GM23338 (cell line): ENCODE results near the gene LAMTOR1. TPM values are rescaled to one million over a fixed set of nuclear protein-coding genes. Genes with fewer than 3 reads are reported as not detected.

Experiments used
- ATAC-seq: fragments of 200-7000 bp; cut with Tn5 transposase; 3 replicates; pipeline ENCODE4 v1.9.1; 2020
- DNase-seq: peaks from one replicate; pipeline ENCODE4 v3.0.0-alpha.2; 2015; ENCODE audit warnings: low spot score
- H2AFZ ChIP-seq: fragments of 200-600 bp; sonication (generic); 2 replicates; pipeline ENCODE4 v1.8.0; 2016; ENCODE audit warnings: antibody characterized with exemption, mild to moderate bottlenecking, moderate library complexity
- H3F3A ChIP-seq: fragments of 200-600 bp; sonication (generic); replicated peaks from 2 replicates; pipeline ENCODE4 v1.8.0; 2017; ENCODE audit warnings: antibody characterized with exemption, mixed run types, low read depth
- H3K27ac ChIP-seq: fragments of 200-600 bp; sonication (generic); 2 replicates; pipeline ENCODE4 v1.6.1; 2016; ENCODE audit warnings: low read depth
- H3K27me3 ChIP-seq: fragments of 200-600 bp; sonication (generic); 2 replicates; pipeline ENCODE4 v1.8.0; 2016; ENCODE audit warnings: mild to moderate bottlenecking, mixed run types, moderate library complexity; ENCODE audit not compliant: insufficient read depth
- H3K36me3 ChIP-seq: fragments of 200-600 bp; sonication (generic); 2 replicates; pipeline ENCODE4 v1.8.0; 2016; ENCODE audit warnings: mild to moderate bottlenecking; ENCODE audit not compliant: insufficient read depth
- H3K4me1 ChIP-seq: fragments of 200-600 bp; sonication (generic); 2 replicates; pipeline ENCODE4 v1.8.0; 2016; ENCODE audit warnings: mild to moderate bottlenecking, moderate library complexity; ENCODE audit not compliant: insufficient read depth
- H3K4me2 ChIP-seq: fragments of 200-600 bp; sonication (generic); 2 replicates; pipeline ENCODE4 v1.7.1; 2017; ENCODE audit warnings: mixed run types
- H3K4me3 ChIP-seq: fragments of 200-600 bp; sonication (generic); 2 replicates; pipeline ENCODE4 v1.6.1; 2016; ENCODE audit warnings: mixed run types
- H3K79me2 ChIP-seq: fragments of 200-600 bp; sonication (generic); replicated peaks from 2 replicates; pipeline ENCODE4 v1.8.0; 2017; ENCODE audit warnings: mild to moderate bottlenecking; ENCODE audit not compliant: insufficient read depth
- H3K9me2 ChIP-seq: fragments of 200-600 bp; sonication (generic); 2 replicates; pipeline ENCODE4 v1.8.0; 2017; ENCODE audit not compliant: insufficient read depth
- H4K20me1 ChIP-seq: fragments of 200-600 bp; sonication (generic); replicated peaks from 2 replicates; pipeline ENCODE4 v1.8.0; 2017; ENCODE audit warnings: mild to moderate bottlenecking; ENCODE audit not compliant: insufficient read depth
- H3K27ac Mint-ChIP-seq: 2 replicates; pipeline ENCODE4 v1.8.0; 2020; ENCODE audit warnings: inconsistent platforms, mild to moderate bottlenecking, moderate library complexity, mixed read lengths
- H3K27me3 Mint-ChIP-seq: 3 replicates; pipeline ENCODE4 v1.8.0; 2022; ENCODE audit warnings: low read depth, mild to moderate bottlenecking, moderate library complexity, mixed read lengths, inconsistent platforms; ENCODE audit not compliant: insufficient read depth, poor library complexity
- H3K36me3 Mint-ChIP-seq: 3 replicates; pipeline ENCODE4 v1.8.0; 2021; ENCODE audit warnings: low read depth, mild to moderate bottlenecking, inconsistent platforms, moderate library complexity, mixed read lengths
- H3K4me1 Mint-ChIP-seq: 3 replicates; pipeline ENCODE4 v1.8.0; 2020; ENCODE audit warnings: mild to moderate bottlenecking, inconsistent platforms, mixed read lengths
- H3K4me3 Mint-ChIP-seq: 3 replicates; pipeline ENCODE4 v1.8.0; 2021; ENCODE audit warnings: moderate library complexity, mild to moderate bottlenecking, inconsistent platforms, mixed read lengths
- H3K9me3 Mint-ChIP-seq: 3 replicates; pipeline ENCODE4 v1.8.0; 2020; ENCODE audit warnings: moderate library complexity, mild to moderate bottlenecking, inconsistent platforms, mixed read lengths
- CREB1 ChIP-seq: fragments of 250-450 bp; sonication (Bioruptor Pico); IDR thresholded peaks from 2 replicates; pipeline ENCODE4 v1.5.0; 2020; ENCODE audit warnings: low read depth, mild to moderate bottlenecking, moderate library complexity
- ETS1 ChIP-seq: IDR thresholded peaks from 2 replicates; pipeline ENCODE4 v1.6.1; 2016; ENCODE audit warnings: antibody characterized with exemption
- EZH2 ChIP-seq: fragments of 200-600 bp; sonication (generic); IDR thresholded peaks from one replicate; pipeline ENCODE4 v1.8.0; 2017; ENCODE audit warnings: antibody characterized with exemption, mild to moderate bottlenecking, low read depth; ENCODE audit not compliant: unreplicated experiment
- EZH2phosphoT487 ChIP-seq: fragments of 200-600 bp; sonication (generic); IDR thresholded peaks from one replicate; pipeline ENCODE4 v1.8.1; 2018; ENCODE audit warnings: antibody characterized with exemption; ENCODE audit not compliant: unreplicated experiment
- JUNB ChIP-seq: IDR thresholded peaks from one replicate; pipeline ENCODE4 v1.6.1; 2016; ENCODE audit warnings: antibody characterized with exemption; ENCODE audit not compliant: unreplicated experiment
- NANOG ChIP-seq: IDR thresholded peaks from 2 replicates; pipeline ENCODE4 v1.6.1; 2016; ENCODE audit warnings: antibody characterized with exemption, borderline replicate concordance
- POLR2AphosphoS5 ChIP-seq: IDR thresholded peaks from 2 replicates; pipeline ENCODE4 v1.6.1; 2016; ENCODE audit warnings: antibody characterized with exemption, low read depth
- REST ChIP-seq: IDR thresholded peaks from one replicate; pipeline ENCODE4 v1.6.1; 2018; ENCODE audit warnings: antibody characterized with exemption; ENCODE audit not compliant: unreplicated experiment
- STAT1 ChIP-seq: IDR thresholded peaks from one replicate; pipeline ENCODE4 v1.6.1; 2016; ENCODE audit warnings: antibody characterized with exemption; ENCODE audit not compliant: unreplicated experiment
- ZNF114 ChIP-seq: fragments of 250-450 bp; sonication (Bioruptor Pico); IDR thresholded peaks from 2 replicates; pipeline ENCODE4 v1.5.0; 2020; ENCODE audit warnings: mild to moderate bottlenecking, moderate library complexity
- ZNF331 ChIP-seq: fragments of 250-450 bp; sonication (Bioruptor Pico); IDR thresholded peaks from 2 replicates; pipeline ENCODE4 v1.5.0; 2020; ENCODE audit warnings: low read depth, mild to moderate bottlenecking, moderate library complexity
- polyA plus RNA-seq: library from polyadenylated mRNA; unstranded; fragments of >200 nt; fragmentation: Nextera tagmentation; extraction: Ambion mirVana; gene quantifications from 2 replicates; pipeline ENCODE4 v1.2.1, GENCODE V29; 2016
- total RNA-seq: library from RNA; depleted of rRNA; stranded (reverse); fragments of >200 nt; shearing (Covaris generic); gene quantifications from 2 replicates; pipeline ENCODE4 v1.2.3, GENCODE V29; 2014
- TF ChIP-seq, protein P1 (sequence below): fragments of 250-450 bp; sonication (Bioruptor Pico); IDR thresholded peaks from 2 replicates; pipeline ENCODE4 v1.5.0; 2020; ENCODE audit warnings: mild to moderate bottlenecking, moderate library complexity
- TF ChIP-seq, protein P2 (sequence below), 2 experiments: fragments of 200-600 bp in 1 of 2; sonication (generic) in 1 of 2; conservative IDR thresholded peaks; 2 replicates each; pipeline versions ENCODE4 v1.5.1 to v1.6.1; 2016 to 2017; ENCODE audit warnings: antibody characterized with exemption in 2 of 2, low read depth in 2 of 2, mild to moderate bottlenecking in 2 of 2, moderate library complexity in 1 of 2

The LAMTOR1 gene
- total and polyA plus RNA-seq, 2 experiments from 2014 or later: 112 to 157 TPM

- H3K4me1 Mint-ChIP-seq: peaks cover 29% of the 10 kb centered on the region
- Histone ChIP-seq H3K27ac (no peak within 1 kb of the TSS), H4K20me1 (no peaks in the 10 kb centered on the region), H2AFZ (no peak within 1 kb of the TSS), H3K4me2 (no peak within 1 kb of the TSS), H3K9me2 (no peaks in the 10 kb centered on the region), H3K4me1 (peaks cover 6% of the 10 kb centered on the region; the same call in 1 of the 2 replicates), H3K79me2 (peaks cover 20% of the 10 kb centered on the region), H3K27me3 (no peaks in the 10 kb centered on the region), H3K36me3 (no peaks in the 10 kb centered on the region), H3K4me3 (no peak within 1 kb of the TSS), H3F3A (peaks cover 9% of the 10 kb centered on the region; the same call in 1 of the 2 replicates)
- H3K9me3 Mint-ChIP-seq: no peaks in the 10 kb centered on the region; the same call in 1 of the 3 replicates
- peaks cover 9% of the 10 kb centered on the region for H3K27me3 Mint-ChIP-seq
- no peak for DNase-seq
- H3K36me3 Mint-ChIP-seq: peaks cover 15% of the 10 kb centered on the region
- no peak within 1 kb of the TSS for H3K4me3 Mint-ChIP-seq
- TF ChIP-seq, protein P1, sequence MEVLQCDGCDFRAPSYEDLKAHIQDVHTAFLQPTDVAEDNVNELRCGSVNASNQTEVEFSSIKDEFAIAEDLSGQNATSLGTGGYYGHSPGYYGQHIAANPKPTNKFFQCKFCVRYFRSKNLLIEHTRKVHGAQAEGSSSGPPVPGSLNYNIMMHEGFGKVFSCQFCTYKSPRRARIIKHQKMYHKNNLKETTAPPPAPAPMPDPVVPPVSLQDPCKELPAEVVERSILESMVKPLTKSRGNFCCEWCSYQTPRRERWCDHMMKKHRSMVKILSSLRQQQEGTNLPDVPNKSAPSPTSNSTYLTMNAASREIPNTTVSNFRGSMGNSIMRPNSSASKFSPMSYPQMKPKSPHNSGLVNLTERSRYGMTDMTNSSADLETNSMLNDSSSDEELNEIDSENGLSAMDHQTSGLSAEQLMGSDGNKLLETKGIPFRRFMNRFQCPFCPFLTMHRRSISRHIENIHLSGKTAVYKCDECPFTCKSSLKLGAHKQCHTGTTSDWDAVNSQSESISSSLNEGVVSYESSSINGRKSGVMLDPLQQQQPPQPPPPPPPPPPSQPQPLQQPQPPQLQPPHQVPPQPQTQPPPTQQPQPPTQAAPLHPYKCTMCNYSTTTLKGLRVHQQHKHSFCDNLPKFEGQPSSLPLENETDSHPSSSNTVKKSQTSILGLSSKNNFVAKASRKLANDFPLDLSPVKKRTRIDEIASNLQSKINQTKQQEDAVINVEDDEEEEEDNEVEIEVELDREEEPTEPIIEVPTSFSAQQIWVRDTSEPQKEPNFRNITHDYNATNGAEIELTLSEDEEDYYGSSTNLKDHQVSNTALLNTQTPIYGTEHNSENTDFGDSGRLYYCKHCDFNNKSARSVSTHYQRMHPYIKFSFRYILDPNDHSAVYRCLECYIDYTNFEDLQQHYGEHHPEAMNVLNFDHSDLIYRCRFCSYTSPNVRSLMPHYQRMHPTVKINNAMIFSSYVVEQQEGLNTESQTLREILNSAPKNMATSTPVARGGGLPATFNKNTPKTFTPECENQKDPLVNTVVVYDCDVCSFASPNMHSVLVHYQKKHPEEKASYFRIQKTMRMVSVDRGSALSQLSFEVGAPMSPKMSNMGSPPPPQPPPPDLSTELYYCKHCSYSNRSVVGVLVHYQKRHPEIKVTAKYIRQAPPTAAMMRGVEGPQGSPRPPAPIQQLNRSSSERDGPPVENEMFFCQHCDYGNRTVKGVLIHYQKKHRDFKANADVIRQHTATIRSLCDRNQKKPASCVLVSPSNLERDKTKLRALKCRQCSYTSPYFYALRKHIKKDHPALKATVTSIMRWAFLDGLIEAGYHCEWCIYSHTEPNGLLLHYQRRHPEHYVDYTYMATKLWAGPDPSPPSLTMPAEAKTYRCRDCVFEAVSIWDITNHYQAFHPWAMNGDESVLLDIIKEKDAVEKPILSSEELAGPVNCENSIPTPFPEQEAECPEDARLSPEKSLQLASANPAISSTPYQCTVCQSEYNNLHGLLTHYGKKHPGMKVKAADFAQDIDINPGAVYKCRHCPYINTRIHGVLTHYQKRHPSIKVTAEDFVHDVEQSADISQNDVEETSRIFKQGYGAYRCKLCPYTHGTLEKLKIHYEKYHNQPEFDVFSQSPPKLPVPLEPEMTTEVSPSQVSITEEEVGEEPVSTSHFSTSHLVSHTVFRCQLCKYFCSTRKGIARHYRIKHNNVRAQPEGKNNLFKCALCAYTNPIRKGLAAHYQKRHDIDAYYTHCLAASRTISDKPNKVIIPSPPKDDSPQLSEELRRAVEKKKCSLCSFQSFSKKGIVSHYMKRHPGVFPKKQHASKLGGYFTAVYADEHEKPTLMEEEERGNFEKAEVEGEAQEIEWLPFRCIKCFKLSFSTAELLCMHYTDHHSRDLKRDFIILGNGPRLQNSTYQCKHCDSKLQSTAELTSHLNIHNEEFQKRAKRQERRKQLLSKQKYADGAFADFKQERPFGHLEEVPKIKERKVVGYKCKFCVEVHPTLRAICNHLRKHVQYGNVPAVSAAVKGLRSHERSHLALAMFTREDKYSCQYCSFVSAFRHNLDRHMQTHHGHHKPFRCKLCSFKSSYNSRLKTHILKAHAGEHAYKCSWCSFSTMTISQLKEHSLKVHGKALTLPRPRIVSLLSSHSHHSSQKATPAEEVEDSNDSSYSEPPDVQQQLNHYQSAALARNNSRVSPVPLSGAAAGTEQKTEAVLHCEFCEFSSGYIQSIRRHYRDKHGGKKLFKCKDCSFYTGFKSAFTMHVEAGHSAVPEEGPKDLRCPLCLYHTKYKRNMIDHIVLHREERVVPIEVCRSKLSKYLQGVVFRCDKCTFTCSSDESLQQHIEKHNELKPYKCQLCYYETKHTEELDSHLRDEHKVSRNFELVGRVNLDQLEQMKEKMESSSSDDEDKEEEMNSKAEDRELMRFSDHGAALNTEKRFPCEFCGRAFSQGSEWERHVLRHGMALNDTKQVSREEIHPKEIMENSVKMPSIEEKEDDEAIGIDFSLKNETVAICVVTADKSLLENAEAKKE (CRISPR knock-in tag): no peak
- TF ChIP-seq EZH2phosphoT487 (no peak), JUNB (no peak), CREB1 (CRISPR knock-in tag) (no peak), POLR2AphosphoS5 (no peak), REST (no peak), ZNF331 (CRISPR knock-in tag) (no peak), EZH2 (no peak), ETS1 (no peak), NANOG (no peak), STAT1 (no peak), ZNF114 (CRISPR knock-in tag) (no peak)
- TF ChIP-seq, protein P2, sequence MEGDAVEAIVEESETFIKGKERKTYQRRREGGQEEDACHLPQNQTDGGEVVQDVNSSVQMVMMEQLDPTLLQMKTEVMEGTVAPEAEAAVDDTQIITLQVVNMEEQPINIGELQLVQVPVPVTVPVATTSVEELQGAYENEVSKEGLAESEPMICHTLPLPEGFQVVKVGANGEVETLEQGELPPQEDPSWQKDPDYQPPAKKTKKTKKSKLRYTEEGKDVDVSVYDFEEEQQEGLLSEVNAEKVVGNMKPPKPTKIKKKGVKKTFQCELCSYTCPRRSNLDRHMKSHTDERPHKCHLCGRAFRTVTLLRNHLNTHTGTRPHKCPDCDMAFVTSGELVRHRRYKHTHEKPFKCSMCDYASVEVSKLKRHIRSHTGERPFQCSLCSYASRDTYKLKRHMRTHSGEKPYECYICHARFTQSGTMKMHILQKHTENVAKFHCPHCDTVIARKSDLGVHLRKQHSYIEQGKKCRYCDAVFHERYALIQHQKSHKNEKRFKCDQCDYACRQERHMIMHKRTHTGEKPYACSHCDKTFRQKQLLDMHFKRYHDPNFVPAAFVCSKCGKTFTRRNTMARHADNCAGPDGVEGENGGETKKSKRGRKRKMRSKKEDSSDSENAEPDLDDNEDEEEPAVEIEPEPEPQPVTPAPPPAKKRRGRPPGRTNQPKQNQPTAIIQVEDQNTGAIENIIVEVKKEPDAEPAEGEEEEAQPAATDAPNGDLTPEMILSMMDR (conservative IDR thresholded peaks at IDR 0.05; ENCODE audit: low read depth in 2 of 2): no peak
- no peak for ATAC-seq
- H3K27ac Mint-ChIP-seq: no peak within 1 kb of the TSS
Measured at GRCh38 chr11:72105888-72106287, 2.8 kb upstream of the LAMTOR1 start, which contains the start of gene TOMT. Gene TOMT, plus strand, starts transcription at chr11:72105924. Its CDS starts 28 bp downstream, at chr11:72105952.
